Measurements from ENCODE around the gene WDR87.

Gene WDR87

DNA sequence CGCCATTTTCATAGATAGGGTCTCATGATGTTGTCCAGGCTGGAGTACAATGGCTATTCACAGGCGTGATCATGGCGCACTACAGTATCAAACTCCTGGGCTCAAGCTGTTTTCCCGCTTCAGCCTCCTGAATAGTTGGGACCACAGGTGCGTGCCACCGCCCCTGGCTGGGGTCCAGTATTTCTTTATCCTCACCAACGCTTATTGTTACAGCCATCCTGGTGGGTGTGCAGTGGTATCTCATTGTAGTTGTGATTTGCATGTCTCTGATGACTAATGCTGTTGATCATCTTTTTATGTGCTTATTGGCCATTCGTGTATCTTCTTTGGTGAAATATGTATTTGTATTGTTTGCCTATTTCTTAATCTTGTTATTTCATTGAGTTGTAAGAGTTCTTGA, 49.6 kb upstream of the WDR87 start:
- Histone ChIP-seq H3K27ac (ENCODE audit: extremely low read depth, low read depth, low read length) (no peak overlapping the region), H3K36me3 (ENCODE audit: control insufficient read depth in 2 of 2, insufficient read depth in 1 of 2, low read length in 2 of 2) (peaks cover 0 to 14% of the 10 kb centered on the region in 2 experiments; a peak in 1 of 3 replicates), H3K9me3 (ENCODE audit: control insufficient read depth, insufficient read depth, low read depth, low read length) (peaks cover 4% of the 10 kb centered on the region; the same call in 1 of the 2 replicates), H3K4me3 (ENCODE audit: low read depth, low read length) (no peak overlapping the region), H3K4me1 (ENCODE audit: control insufficient read depth, insufficient read depth, low read length) (peaks cover 19% of the 10 kb centered on the region)
- ChIA-PET POLR2A (no interaction called here), CTCF (no interaction called here)
- no peak for TF ChIP-seq ZNF138 (tag by site-specific recombination; IDR thresholded peaks at IDR 0.05; ENCODE audit: borderline replicate concordance)
- TF ChIP-seq ZNF155 (tag by site-specific recombination; IDR thresholded peaks at IDR 0.05), result no peak
- TF ChIP-seq, protein P1, sequence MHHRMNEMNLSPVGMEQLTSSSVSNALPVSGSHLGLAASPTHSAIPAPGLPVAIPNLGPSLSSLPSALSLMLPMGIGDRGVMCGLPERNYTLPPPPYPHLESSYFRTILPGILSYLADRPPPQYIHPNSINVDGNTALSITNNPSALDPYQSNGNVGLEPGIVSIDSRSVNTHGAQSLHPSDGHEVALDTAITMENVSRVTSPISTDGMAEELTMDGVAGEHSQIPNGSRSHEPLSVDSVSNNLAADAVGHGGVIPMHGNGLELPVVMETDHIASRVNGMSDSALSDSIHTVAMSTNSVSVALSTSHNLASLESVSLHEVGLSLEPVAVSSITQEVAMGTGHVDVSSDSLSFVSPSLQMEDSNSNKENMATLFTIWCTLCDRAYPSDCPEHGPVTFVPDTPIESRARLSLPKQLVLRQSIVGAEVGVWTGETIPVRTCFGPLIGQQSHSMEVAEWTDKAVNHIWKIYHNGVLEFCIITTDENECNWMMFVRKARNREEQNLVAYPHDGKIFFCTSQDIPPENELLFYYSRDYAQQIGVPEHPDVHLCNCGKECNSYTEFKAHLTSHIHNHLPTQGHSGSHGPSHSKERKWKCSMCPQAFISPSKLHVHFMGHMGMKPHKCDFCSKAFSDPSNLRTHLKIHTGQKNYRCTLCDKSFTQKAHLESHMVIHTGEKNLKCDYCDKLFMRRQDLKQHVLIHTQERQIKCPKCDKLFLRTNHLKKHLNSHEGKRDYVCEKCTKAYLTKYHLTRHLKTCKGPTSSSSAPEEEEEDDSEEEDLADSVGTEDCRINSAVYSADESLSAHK (tag by site-specific recombination; IDR thresholded peaks at IDR 0.05), result 0 out of 2 replicates have a peak, but pooled peaks have one; percentile 9
- TF ChIP-seq RBAK (tag by site-specific recombination; IDR thresholded peaks at IDR 0.05), result no peak

DNA sequence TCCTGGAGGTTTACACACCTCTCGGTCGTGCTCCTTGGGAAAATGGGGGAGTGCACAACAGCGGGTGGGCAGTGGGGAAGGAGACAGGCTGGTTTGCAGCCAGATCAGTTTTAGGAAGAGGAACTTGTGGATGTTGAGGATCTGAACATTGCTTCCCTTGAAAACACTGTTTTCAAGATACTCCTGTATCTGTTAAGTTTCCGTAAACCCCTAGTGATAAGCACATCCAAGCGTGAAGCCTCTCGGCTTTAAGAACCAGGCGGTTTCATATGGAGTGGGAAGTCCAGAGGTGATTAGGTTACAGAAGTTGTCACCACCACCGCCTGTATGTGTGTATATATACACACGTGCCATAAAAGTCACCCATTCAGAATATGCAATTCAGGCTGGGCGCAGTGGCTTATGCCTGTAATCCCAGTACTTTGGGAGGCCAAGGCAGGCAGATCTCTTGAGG, 48.1 kb upstream of the WDR87 start:
- Histone ChIP-seq H3K4me3 (ENCODE audit: low read depth, low read length) (no peak overlapping the region), H3K27ac (ENCODE audit: extremely low read depth, low read depth, low read length) (peak overlapping the region; percentile 8; the same call in 1 of the 2 replicates), H3K36me3 (ENCODE audit: control insufficient read depth in 2 of 2, insufficient read depth in 1 of 2, low read length in 2 of 2) (peaks cover 0 to 14% of the 10 kb centered on the region in 2 experiments; a peak in 1 of 3 replicates), H3K9me3 (ENCODE audit: control insufficient read depth, insufficient read depth, low read depth, low read length) (peaks cover 2% of the 10 kb centered on the region; the same call in 1 of the 2 replicates), H3K4me1 (ENCODE audit: control insufficient read depth, insufficient read depth, low read length) (peaks cover 19% of the 10 kb centered on the region)
- POLR2A ChIA-PET, result interaction anchor here (0.7 kb wide), 1 partner anchor 378 kb away, joined by 11 read pairs; no protein-coding TSS in a partner anchor
- CTCF ChIA-PET, result interaction anchor here (0.6 to 2.2 kb wide), 5 partner anchors 13 to 279 kb away, joined by 3 to 6 read pairs (median 3); no protein-coding TSS in a partner anchor
- TF ChIP-seq, protein P2, sequence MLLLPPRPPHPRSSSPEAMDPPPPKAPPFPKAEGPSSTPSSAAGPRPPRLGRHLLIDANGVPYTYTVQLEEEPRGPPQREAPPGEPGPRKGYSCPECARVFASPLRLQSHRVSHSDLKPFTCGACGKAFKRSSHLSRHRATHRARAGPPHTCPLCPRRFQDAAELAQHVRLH (tag by site-specific recombination; IDR thresholded peaks at IDR 0.05), result no peak
- TF ChIP-seq, protein P3, sequence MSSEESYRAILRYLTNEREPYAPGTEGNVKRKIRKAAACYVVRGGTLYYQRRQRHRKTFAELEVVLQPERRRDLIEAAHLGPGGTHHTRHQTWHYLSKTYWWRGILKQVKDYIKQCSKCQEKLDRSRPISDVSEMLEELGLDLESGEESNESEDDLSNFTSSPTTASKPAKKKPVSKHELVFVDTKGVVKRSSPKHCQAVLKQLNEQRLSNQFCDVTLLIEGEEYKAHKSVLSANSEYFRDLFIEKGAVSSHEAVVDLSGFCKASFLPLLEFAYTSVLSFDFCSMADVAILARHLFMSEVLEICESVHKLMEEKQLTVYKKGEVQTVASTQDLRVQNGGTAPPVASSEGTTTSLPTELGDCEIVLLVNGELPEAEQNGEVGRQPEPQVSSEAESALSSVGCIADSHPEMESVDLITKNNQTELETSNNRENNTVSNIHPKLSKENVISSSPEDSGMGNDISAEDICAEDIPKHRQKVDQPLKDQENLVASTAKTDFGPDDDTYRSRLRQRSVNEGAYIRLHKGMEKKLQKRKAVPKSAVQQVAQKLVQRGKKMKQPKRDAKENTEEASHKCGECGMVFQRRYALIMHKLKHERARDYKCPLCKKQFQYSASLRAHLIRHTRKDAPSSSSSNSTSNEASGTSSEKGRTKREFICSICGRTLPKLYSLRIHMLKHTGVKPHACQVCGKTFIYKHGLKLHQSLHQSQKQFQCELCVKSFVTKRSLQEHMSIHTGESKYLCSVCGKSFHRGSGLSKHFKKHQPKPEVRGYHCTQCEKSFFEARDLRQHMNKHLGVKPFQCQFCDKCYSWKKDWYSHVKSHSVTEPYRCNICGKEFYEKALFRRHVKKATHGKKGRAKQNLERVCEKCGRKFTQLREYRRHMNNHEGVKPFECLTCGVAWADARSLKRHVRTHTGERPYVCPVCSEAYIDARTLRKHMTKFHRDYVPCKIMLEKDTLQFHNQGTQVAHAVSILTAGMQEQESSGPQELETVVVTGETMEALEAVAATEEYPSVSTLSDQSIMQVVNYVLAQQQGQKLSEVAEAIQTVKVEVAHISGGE (tag by site-specific recombination; conservative IDR thresholded peaks at IDR 0.05; ENCODE audit: low read depth), result no peak
- TF ChIP-seq, protein P4, sequence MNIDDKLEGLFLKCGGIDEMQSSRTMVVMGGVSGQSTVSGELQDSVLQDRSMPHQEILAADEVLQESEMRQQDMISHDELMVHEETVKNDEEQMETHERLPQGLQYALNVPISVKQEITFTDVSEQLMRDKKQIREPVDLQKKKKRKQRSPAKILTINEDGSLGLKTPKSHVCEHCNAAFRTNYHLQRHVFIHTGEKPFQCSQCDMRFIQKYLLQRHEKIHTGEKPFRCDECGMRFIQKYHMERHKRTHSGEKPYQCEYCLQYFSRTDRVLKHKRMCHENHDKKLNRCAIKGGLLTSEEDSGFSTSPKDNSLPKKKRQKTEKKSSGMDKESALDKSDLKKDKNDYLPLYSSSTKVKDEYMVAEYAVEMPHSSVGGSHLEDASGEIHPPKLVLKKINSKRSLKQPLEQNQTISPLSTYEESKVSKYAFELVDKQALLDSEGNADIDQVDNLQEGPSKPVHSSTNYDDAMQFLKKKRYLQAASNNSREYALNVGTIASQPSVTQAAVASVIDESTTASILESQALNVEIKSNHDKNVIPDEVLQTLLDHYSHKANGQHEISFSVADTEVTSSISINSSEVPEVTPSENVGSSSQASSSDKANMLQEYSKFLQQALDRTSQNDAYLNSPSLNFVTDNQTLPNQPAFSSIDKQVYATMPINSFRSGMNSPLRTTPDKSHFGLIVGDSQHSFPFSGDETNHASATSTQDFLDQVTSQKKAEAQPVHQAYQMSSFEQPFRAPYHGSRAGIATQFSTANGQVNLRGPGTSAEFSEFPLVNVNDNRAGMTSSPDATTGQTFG (tag by site-specific recombination; IDR thresholded peaks at IDR 0.05; ENCODE audit: borderline replicate concordance), result no peak
- TF ChIP-seq ZNF133 (tag by site-specific recombination; IDR thresholded peaks at IDR 0.05), result no peak
- no peak for TF ChIP-seq ZNF416 (tag by site-specific recombination; IDR thresholded peaks at IDR 0.05)
- TF ChIP-seq, protein P5, sequence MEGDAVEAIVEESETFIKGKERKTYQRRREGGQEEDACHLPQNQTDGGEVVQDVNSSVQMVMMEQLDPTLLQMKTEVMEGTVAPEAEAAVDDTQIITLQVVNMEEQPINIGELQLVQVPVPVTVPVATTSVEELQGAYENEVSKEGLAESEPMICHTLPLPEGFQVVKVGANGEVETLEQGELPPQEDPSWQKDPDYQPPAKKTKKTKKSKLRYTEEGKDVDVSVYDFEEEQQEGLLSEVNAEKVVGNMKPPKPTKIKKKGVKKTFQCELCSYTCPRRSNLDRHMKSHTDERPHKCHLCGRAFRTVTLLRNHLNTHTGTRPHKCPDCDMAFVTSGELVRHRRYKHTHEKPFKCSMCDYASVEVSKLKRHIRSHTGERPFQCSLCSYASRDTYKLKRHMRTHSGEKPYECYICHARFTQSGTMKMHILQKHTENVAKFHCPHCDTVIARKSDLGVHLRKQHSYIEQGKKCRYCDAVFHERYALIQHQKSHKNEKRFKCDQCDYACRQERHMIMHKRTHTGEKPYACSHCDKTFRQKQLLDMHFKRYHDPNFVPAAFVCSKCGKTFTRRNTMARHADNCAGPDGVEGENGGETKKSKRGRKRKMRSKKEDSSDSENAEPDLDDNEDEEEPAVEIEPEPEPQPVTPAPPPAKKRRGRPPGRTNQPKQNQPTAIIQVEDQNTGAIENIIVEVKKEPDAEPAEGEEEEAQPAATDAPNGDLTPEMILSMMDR (tag by site-specific recombination; IDR thresholded peaks at IDR 0.05), result no peak
- no peak for TF ChIP-seq ZEB2 (tag by site-specific recombination; IDR thresholded peaks at IDR 0.05)
- TF ChIP-seq ZFP41 (tag by site-specific recombination; IDR thresholded peaks at IDR 0.05; ENCODE audit: borderline replicate concordance), result no peak
- no peak for TF ChIP-seq GFI1B (tag by site-specific recombination; IDR thresholded peaks at IDR 0.05)
- TF ChIP-seq ZNF610 (tag by site-specific recombination; IDR thresholded peaks at IDR 0.05; ENCODE audit: borderline replicate concordance), result 0 out of 2 replicates have a peak, but pooled peaks have one; percentile 16
- TF ChIP-seq, protein P6, sequence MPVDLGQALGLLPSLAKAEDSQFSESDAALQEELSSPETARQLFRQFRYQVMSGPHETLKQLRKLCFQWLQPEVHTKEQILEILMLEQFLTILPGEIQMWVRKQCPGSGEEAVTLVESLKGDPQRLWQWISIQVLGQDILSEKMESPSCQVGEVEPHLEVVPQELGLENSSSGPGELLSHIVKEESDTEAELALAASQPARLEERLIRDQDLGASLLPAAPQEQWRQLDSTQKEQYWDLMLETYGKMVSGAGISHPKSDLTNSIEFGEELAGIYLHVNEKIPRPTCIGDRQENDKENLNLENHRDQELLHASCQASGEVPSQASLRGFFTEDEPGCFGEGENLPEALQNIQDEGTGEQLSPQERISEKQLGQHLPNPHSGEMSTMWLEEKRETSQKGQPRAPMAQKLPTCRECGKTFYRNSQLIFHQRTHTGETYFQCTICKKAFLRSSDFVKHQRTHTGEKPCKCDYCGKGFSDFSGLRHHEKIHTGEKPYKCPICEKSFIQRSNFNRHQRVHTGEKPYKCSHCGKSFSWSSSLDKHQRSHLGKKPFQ (tag by site-specific recombination; IDR thresholded peaks at IDR 0.05), result peak; percentile 65; the same call in 1 of the 2 replicates
- TF ChIP-seq ZSCAN30 (tag by site-specific recombination; IDR thresholded peaks at IDR 0.05), result 0 out of 2 replicates have a peak, but pooled peaks have one; percentile 0
- no peak for TF ChIP-seq KLF16 (tag by site-specific recombination; IDR thresholded peaks at IDR 0.05)
- TF ChIP-seq, protein P7, sequence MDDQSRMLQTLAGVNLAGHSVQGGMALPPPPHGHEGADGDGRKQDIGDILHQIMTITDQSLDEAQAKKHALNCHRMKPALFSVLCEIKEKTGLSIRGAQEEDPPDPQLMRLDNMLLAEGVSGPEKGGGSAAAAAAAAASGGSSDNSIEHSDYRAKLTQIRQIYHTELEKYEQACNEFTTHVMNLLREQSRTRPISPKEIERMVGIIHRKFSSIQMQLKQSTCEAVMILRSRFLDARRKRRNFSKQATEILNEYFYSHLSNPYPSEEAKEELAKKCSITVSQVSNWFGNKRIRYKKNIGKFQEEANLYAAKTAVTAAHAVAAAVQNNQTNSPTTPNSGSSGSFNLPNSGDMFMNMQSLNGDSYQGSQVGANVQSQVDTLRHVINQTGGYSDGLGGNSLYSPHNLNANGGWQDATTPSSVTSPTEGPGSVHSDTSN (CRISPR knock-in tag; IDR thresholded peaks at IDR 0.05), result no peak
- TF ChIP-seq ZNF530 (tag by site-specific recombination; IDR thresholded peaks at IDR 0.05; ENCODE audit: low read depth), result no peak
- no peak for TF ChIP-seq ZNF366 (tag by site-specific recombination; conservative IDR thresholded peaks at IDR 0.05)
